SK-N-MC (cell line): ENCODE results near the gene PREP.

Source experiments
- EZH2 ChIP-seq: fragments of 200-600 bp; sonication (generic); IDR thresholded peaks from one replicate; pipeline ENCODE4 v1.6.1; 2017; ENCODE audit warnings: antibody characterized with exemption
- FOXP2 ChIP-seq: optimal IDR thresholded peaks from 2 replicates; pipeline ENCODE3; 2011; ENCODE audit warnings: mild to moderate bottlenecking, moderate library complexity; ENCODE audit not compliant: insufficient read depth; ENCODE audit errors: extremely low read length, control extremely low read depth
- POLR2AphosphoS5 ChIP-seq: IDR thresholded peaks from 2 replicates; pipeline ENCODE4 v1.6.1; 2012; ENCODE audit warnings: mild to moderate bottlenecking, low read depth, low read length, borderline replicate concordance

DNA sequence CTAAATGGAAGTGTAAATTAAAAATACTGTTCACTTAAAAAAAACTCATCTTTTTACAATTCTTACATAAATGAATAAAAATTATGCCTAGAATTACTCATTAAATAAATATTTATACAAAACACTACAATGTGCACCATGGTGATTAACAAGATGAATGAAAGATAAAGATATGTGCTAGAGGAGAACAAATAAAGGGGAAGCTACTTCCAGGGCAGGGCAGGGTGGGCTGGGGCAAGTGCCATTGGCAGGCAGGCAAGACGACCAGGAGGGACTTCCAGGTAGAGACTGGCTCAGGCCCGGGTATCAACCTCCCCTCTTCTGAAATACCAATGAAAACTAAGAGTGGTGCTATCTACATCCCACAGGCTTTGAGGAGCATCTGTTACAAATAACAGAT lies 20.4 kb downstream of the PREP start:
- TF ChIP-seq EZH2 (no peak), POLR2AphosphoS5 (no peak), FOXP2 (no peak)
